SH-SY5Y (cell line): ENCODE results near the gene NPPC.

ENCODE experiments used
- GATA2 ChIP-seq: IDR thresholded peaks from 2 replicates; pipeline ENCODE4 v1.6.1; 2011; ENCODE audit warnings: mild to moderate bottlenecking, low read depth, low read length
- GATA3 ChIP-seq: IDR thresholded peaks from 2 replicates; pipeline ENCODE4 v1.6.1; 2011; ENCODE audit warnings: low read depth, mild to moderate bottlenecking, low read length, moderate library complexity

- TF ChIP-seq GATA2 (no peak), GATA3 (no peak)
Observed at GRCh38 chr2:231908584-231908983, 17.6 kb downstream of the NPPC start.
